OCI-LY1 (cell line): ENCODE results near the gene NDUFV3.

Source experiments
- H2AFZ ChIP-seq: fragments of 200-600 bp; sonication (generic), shearing (Covaris generic); 2 replicates; pipeline ENCODE4 v1.6.0; 2014; ENCODE audit warnings: antibody characterized with exemption, mild to moderate bottlenecking, low read length
- H3F3A ChIP-seq: fragments of 200-600 bp; sonication (generic), shearing (Covaris generic); 2 replicates; pipeline ENCODE4 v1.6.0; 2014; ENCODE audit warnings: mild to moderate bottlenecking, antibody characterized with exemption, low read length, moderate library complexity; ENCODE audit not compliant: insufficient read depth
- H3K27ac ChIP-seq: fragments of 200-600 bp; sonication (generic); 2 replicates; pipeline ENCODE4 v1.5.1; 2014; ENCODE audit warnings: low read length, mixed run types, mild to moderate bottlenecking, low read depth; ENCODE audit not compliant: poor library complexity, severe bottlenecking
- H3K27me3 ChIP-seq: fragments of 200-600 bp; sonication (generic); 2 replicates; pipeline ENCODE4 v1.6.0; 2014; ENCODE audit warnings: antibody characterized with exemption, mild to moderate bottlenecking, low read length, moderate library complexity; ENCODE audit not compliant: insufficient read depth
- H3K36me3 ChIP-seq: fragments of 200-600 bp; sonication (generic); 2 replicates; pipeline ENCODE4 v1.6.1; 2014; ENCODE audit warnings: mild to moderate bottlenecking, antibody characterized with exemption, low read length, moderate library complexity, mixed read lengths; ENCODE audit not compliant: insufficient read depth
- H3K4me1 ChIP-seq: fragments of 200-600 bp; sonication (generic); 2 replicates; pipeline ENCODE4 v1.5.1; 2014; ENCODE audit warnings: mild to moderate bottlenecking, low read length, moderate library complexity; ENCODE audit not compliant: insufficient read depth, severe bottlenecking
- H3K4me2 ChIP-seq: fragments of 200-600 bp; sonication (generic), shearing (Covaris generic); 2 replicates; pipeline ENCODE4 v1.6.1; 2014; ENCODE audit warnings: low read length
- H3K4me3 ChIP-seq: fragments of 200-600 bp; sonication (generic); 2 replicates; pipeline ENCODE4 v1.5.1; 2014; ENCODE audit warnings: low read length, low read depth, mild to moderate bottlenecking, mixed read lengths; ENCODE audit not compliant: poor library complexity, severe bottlenecking
- H3K79me2 ChIP-seq: fragments of 200-600 bp; shearing (Covaris generic); 2 replicates; pipeline ENCODE4 v1.6.1; 2016; ENCODE audit warnings: mixed run types, low read length, mixed read lengths; ENCODE audit not compliant: insufficient read depth
- H3K9ac ChIP-seq: fragments of 200-600 bp; sonication (generic), shearing (Covaris generic); 2 replicates; pipeline ENCODE4 v1.6.1; 2014; ENCODE audit warnings: mild to moderate bottlenecking, low read length, mixed read lengths
- H3K9me2 ChIP-seq: fragments of 200-600 bp; sonication (generic), shearing (Covaris generic); 2 replicates; pipeline ENCODE4 v1.6.1; 2014; ENCODE audit warnings: low read depth, mild to moderate bottlenecking, low read length, mixed read lengths
- H3K9me3 ChIP-seq: fragments of 200-600 bp; shearing (Covaris generic); 2 replicates; pipeline ENCODE4 v1.6.1; 2014; ENCODE audit warnings: low read length, mixed read lengths
- H4K20me1 ChIP-seq: fragments of 200-600 bp; sonication (generic), shearing (Covaris generic); 2 replicates; pipeline ENCODE4 v1.6.0; 2016; ENCODE audit warnings: mild to moderate bottlenecking, low read length; ENCODE audit not compliant: insufficient read depth
- EZH2 ChIP-seq: fragments of 200-600 bp; sonication (generic), shearing (Covaris generic); IDR thresholded peaks from 2 replicates; pipeline ENCODE4 v1.8.0; 2017; ENCODE audit warnings: borderline replicate concordance, mixed run types, mild to moderate bottlenecking, antibody characterized with exemption, low read length, moderate library complexity, mixed read lengths
- TF ChIP-seq, protein P1 (sequence below): fragments of 200-600 bp; sonication (generic), shearing (Covaris generic); IDR thresholded peaks from 2 replicates; pipeline ENCODE4 v1.5.1; 2017; ENCODE audit warnings: mild to moderate bottlenecking, antibody characterized with exemption, low read length, moderate library complexity, mixed read lengths

Gene NDUFV3

DNA sequence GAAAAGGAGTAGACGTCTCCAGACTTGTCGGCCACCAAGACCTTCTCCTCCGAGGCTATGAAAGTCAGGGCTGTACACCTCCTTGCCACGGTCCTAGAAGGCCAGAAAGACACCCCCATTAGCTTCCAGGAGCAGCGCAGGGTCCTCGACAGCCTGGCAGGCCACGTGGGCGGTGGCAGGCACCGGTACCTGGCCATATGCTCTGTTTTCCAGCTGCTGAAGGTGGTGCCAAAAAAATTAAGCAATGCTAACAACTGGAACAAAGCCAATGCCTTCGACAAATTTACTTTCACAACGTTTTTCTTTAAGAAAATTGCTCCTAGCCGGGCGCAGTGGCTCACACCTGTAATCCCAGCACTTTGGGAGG lies 29.6 kb upstream of the NDUFV3 start:
- Histone ChIP-seq H3K9me3 (no peaks in the 10 kb centered on the region), H3K9ac (no peak overlapping the region), H3K27me3 (no peaks in the 10 kb centered on the region), H3K79me2 (peaks cover 27% of the 10 kb centered on the region), H3K36me3 (peaks cover 93% of the 10 kb centered on the region), H3F3A (no peaks in the 10 kb centered on the region), H3K4me1 (no peaks in the 10 kb centered on the region), H3K9me2 (no peaks in the 10 kb centered on the region), H3K4me2 (no peak overlapping the region), H4K20me1 (no peaks in the 10 kb centered on the region), H3K4me3 (no peak overlapping the region), H3K27ac (no peak overlapping the region), H2AFZ (no peak overlapping the region)
- TF ChIP-seq, protein P1, sequence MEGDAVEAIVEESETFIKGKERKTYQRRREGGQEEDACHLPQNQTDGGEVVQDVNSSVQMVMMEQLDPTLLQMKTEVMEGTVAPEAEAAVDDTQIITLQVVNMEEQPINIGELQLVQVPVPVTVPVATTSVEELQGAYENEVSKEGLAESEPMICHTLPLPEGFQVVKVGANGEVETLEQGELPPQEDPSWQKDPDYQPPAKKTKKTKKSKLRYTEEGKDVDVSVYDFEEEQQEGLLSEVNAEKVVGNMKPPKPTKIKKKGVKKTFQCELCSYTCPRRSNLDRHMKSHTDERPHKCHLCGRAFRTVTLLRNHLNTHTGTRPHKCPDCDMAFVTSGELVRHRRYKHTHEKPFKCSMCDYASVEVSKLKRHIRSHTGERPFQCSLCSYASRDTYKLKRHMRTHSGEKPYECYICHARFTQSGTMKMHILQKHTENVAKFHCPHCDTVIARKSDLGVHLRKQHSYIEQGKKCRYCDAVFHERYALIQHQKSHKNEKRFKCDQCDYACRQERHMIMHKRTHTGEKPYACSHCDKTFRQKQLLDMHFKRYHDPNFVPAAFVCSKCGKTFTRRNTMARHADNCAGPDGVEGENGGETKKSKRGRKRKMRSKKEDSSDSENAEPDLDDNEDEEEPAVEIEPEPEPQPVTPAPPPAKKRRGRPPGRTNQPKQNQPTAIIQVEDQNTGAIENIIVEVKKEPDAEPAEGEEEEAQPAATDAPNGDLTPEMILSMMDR, result no peak
- no peak for TF ChIP-seq EZH2

DNA sequence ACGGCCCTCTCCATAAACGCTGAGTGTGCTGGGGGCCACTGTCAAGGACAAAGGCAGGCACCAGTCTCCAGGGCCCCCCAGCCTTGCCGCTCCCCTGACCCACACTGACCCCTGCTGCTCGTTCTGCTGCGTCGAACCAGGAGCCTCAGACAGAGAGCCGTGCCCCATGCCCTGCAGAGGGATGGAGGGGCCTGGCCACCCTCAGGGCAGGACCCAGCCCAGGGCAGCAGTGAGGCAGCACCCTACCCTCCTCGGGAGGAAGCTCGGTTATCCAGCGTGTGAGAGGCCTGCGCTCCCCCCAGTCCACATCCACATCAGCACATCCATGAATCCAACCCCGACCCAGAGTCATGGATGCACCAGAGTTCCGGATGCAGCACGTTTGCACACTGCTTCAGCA lies 28.8 kb upstream of the NDUFV3 start:
- Histone ChIP-seq H3K27me3 (no peaks in the 10 kb centered on the region), H3K27ac (no peak overlapping the region), H3K9me2 (no peaks in the 10 kb centered on the region), H3K36me3 (peaks cover 93% of the 10 kb centered on the region), H3K79me2 (peaks cover 32% of the 10 kb centered on the region), H3K4me2 (no peak overlapping the region), H3K9me3 (no peaks in the 10 kb centered on the region), H3K9ac (no peak overlapping the region), H3K4me1 (no peaks in the 10 kb centered on the region), H3K4me3 (no peak overlapping the region), H3F3A (no peaks in the 10 kb centered on the region), H2AFZ (no peak overlapping the region), H4K20me1 (no peaks in the 10 kb centered on the region)
- TF ChIP-seq EZH2, result no peak
- TF ChIP-seq, protein P1, result no peak

DNA sequence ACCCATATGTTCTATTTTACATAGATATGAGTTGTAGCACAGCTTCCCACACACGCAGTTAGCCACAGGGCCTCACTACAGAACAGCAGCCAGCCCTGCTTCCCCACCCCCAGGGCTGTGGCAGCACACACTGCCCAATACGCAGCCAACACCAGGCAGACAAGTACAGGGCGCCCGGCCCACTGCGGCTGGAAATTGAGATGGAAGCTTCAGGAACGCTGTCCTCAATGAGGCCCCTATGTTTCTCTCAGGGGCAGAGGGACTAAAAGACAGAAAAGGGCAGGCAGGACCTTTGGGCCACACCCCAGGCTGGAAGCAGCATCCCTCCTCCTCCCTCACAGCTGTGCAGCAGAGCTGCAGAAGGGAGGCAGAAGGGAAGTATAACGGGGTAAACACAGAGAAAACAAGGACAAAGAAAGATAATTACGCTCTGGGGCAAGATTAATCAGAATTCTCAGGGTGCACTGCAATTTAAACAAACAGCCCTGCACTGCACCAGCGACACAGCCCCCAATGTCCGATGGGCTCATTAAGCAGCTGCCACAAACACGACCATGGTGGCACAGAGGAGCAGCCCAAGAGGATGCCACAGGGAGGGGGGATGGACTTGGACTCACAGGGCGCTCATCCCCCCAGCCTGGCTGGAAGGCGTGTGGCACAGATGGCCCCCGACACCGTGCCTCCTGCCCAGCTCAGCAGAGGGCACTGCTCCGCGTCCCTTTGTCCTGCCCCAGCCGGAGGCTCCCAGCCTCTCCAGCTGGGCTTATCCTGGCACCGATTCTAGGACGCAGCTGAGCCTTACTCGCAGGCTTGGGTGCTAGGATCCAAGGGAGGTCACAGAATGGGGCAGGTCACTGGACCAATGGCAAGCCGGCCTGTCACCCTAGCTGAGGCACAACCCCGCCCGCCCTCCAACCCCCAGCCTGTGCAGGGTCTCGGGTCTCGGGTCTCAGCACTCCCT lies 28.0 kb upstream of the NDUFV3 start:
- H3F3A ChIP-seq, result no peaks in the 10 kb centered on the region
- H3K9ac ChIP-seq, result no peak overlapping the region
- H3K4me2 ChIP-seq, result no peak overlapping the region
- no peaks in the 10 kb centered on the region for H3K4me1 ChIP-seq
- H3K9me2 ChIP-seq, result no peaks in the 10 kb centered on the region
- H3K27ac ChIP-seq, result no peak overlapping the region
- no peak overlapping the region for H3K4me3 ChIP-seq
- H2AFZ ChIP-seq, result no peak overlapping the region
- H4K20me1 ChIP-seq, result no peaks in the 10 kb centered on the region
- H3K79me2 ChIP-seq, result peaks cover 32% of the 10 kb centered on the region
- H3K36me3 ChIP-seq, result peaks cover 95% of the 10 kb centered on the region
- TF ChIP-seq, protein P1, result no peak
- TF ChIP-seq EZH2, result no peak
- no peaks in the 10 kb centered on the region for H3K9me3 ChIP-seq
- no peaks in the 10 kb centered on the region for H3K27me3 ChIP-seq
